K562 (cell line): Measurements from ENCODE around the gene GGTLC1. TPM values are rescaled to one million over a fixed set of nuclear protein-coding genes. Genes with fewer than 3 reads are reported as not detected.
"Not testable (repeated sequence)": the region's sequence is repeated elsewhere in the genome, so short reads cannot be mapped to it uniquely, and the experiment has no call there.

Experiments used
- ATAC-seq: fragments of 200-7000 bp; cut with Tn5 transposase; 3 replicates; pipeline ENCODE4 v1.9.1; 2020; ENCODE audit warnings: moderate library complexity
- BruUV-seq: library from RNA; stranded (reverse); fragments of 400-500 nt; replicated peaks from 2 replicates; lab custom pipeline; 2021; lab: Mats Ljungman, UMichigan
- CTCF ChIA-PET: fragments of 300-600 bp; formaldehyde crosslinking; extraction: SDS; loops from one replicate; lab custom pipeline; 2021; ENCODE audit warnings: low intra/inter-chr PET ratio; lab: Yijun Ruan, JAX
- POLR2A ChIA-PET: fragments of 300-600, 350-650 bp; sonication (Branson Sonifier 250); formaldehyde crosslinking; extraction: SDS; loops from one replicate; lab custom pipeline; 2021; ENCODE audit warnings: antibody characterized with exemption, inconsistent platforms; lab: Yijun Ruan, JAX
- DNase-seq, 4 experiments: peaks; one replicate each; pipeline versions ENCODE4 v3.0.0 to v3.0.0-alpha.2; 2011 to 2018; ENCODE audit warnings: low spot score in 3 of 4, mixed read lengths in 3 of 4; ENCODE audit errors: extremely low read depth in 1 of 4
- FAIRE-seq: peaks from 2 replicates; lab custom pipeline; 2011; peaks lifted over from hg19 to GRCh38; lab: Jason Lieb, UNC
- H2AFZ ChIP-seq: 2 replicates; pipeline ENCODE4 v1.6.0; 2011; ENCODE audit warnings: low read depth, low read length, control low read depth, inconsistent platforms
- H3K27ac ChIP-seq: fragments of 200-600 bp; 3 replicates; pipeline ENCODE4 v1.8.0; 2011; ENCODE audit warnings: low read depth, mild to moderate bottlenecking, control low read depth, inconsistent platforms, low read length, moderate library complexity, mixed read lengths; ENCODE audit errors: extremely low read depth
- H3K27me3 ChIP-seq, 2 experiments: fragments of 300-600 bp in 1 of 2; 2 replicates in 1 of 2; 3 replicates in 1 of 2; pipeline versions ENCODE4 v1.6.0 to v1.8.0; 2011; ENCODE audit warnings: inconsistent platforms in 2 of 2, low read length in 2 of 2, mild to moderate bottlenecking in 1 of 2, mixed read lengths in 1 of 2, moderate library complexity in 1 of 2; ENCODE audit not compliant: control insufficient read depth in 2 of 2, insufficient read depth in 2 of 2
- H3K36me3 ChIP-seq: fragments of 300-600 bp; 3 replicates; pipeline ENCODE4 v1.8.0; 2011; ENCODE audit warnings: mild to moderate bottlenecking, low read length, inconsistent platforms; ENCODE audit not compliant: control insufficient read depth, insufficient read depth
- H3K4me1 ChIP-seq, 2 experiments: fragments of 200-600 bp in 1 of 2; replicated peaks in 1 of 2; 2 replicates in 1 of 2; 3 replicates in 1 of 2; pipeline versions ENCODE4 v1.5.1 to v1.8.0; 2011; ENCODE audit warnings: inconsistent platforms in 2 of 2, low read length in 2 of 2, mild to moderate bottlenecking in 1 of 2, mixed read lengths in 1 of 2, moderate library complexity in 1 of 2; ENCODE audit not compliant: control insufficient read depth in 2 of 2, insufficient read depth in 2 of 2
- H3K4me2 ChIP-seq: 2 replicates; pipeline ENCODE4 v1.6.1; 2011; ENCODE audit warnings: low read length, control low read depth, inconsistent platforms, mixed read lengths; ENCODE audit not compliant: insufficient read depth
- H3K4me3 ChIP-seq: fragments of 200-600 bp; sonication (generic), shearing (Covaris generic); 2 replicates; pipeline ENCODE4 v1.5.1; 2016; ENCODE audit warnings: control low read depth, inconsistent platforms
- H3K79me2 ChIP-seq: fragments of 200-600 bp; 3 replicates; pipeline ENCODE4 v1.8.0; 2011; ENCODE audit warnings: low read length, inconsistent platforms; ENCODE audit not compliant: control insufficient read depth, insufficient read depth
- H3K9ac ChIP-seq, 2 experiments: 2 replicates each; pipeline versions ENCODE4 v1.6.0 to v1.6.1; 2011; ENCODE audit warnings: low read depth in 2 of 2, low read length in 2 of 2, control low read depth in 1 of 2, inconsistent platforms in 1 of 2, mild to moderate bottlenecking in 1 of 2, mixed read lengths in 1 of 2; ENCODE audit not compliant: insufficient read depth in 1 of 2
- H3K9me1 ChIP-seq: one replicate; pipeline ENCODE4 v1.6.0; 2011; ENCODE audit warnings: inconsistent platforms, mild to moderate bottlenecking, low read length, moderate library complexity; ENCODE audit not compliant: control insufficient read depth, insufficient read depth
- H3K9me3 ChIP-seq: replicated peaks from 2 replicates; pipeline ENCODE4 v1.5.1; 2011; ENCODE audit warnings: low read depth, low read length, inconsistent platforms; ENCODE audit not compliant: control insufficient read depth, insufficient read depth
- H4K20me1 ChIP-seq: replicated peaks from 2 replicates; pipeline ENCODE4 v1.6.1; 2011; ENCODE audit warnings: low read length, inconsistent platforms, mixed read lengths; ENCODE audit not compliant: control insufficient read depth, insufficient read depth
- CTCF ChIP-seq, 3 experiments: IDR thresholded peaks in 2 of 3; conservative IDR thresholded peaks in 1 of 3; 2 replicates each; pipeline ENCODE4 v1.5.1; 2011 to 2012; ENCODE audit warnings: low read length in 3 of 3, mild to moderate bottlenecking in 3 of 3, control low read depth in 2 of 3, improper control_type of control experiment in 1 of 3, inconsistent platforms in 1 of 3, low read depth in 1 of 3, mixed read lengths in 1 of 3, moderate library complexity in 1 of 3; ENCODE audit not compliant: insufficient read depth in 2 of 3
- FUS ChIP-seq: fragments of 200-400 bp; formaldehyde crosslinking; optimal IDR thresholded peaks from 2 replicates; pipeline ENCODE3; 2017; ENCODE audit warnings: low read depth, low read length
- SETDB1 ChIP-seq: IDR thresholded peaks from one replicate; pipeline ENCODE4 v1.6.1; 2012; ENCODE audit warnings: low read length, control low read depth, inconsistent platforms
- SPI1 ChIP-seq: IDR thresholded peaks from 2 replicates; pipeline ENCODE4 v1.6.1; 2011; ENCODE audit warnings: low read depth, low read length, control low read depth, borderline replicate concordance
- ZNF583 ChIP-seq: fragments of 250-450 bp; sonication (Bioruptor Pico); IDR thresholded peaks from 2 replicates; pipeline ENCODE4 v1.4.0; 2020
- ZNF830 ChIP-seq: fragments of 250-450 bp; sonication (Bioruptor Pico); IDR thresholded peaks from 2 replicates; pipeline ENCODE4 v1.5.0; 2021; ENCODE audit warnings: mild to moderate bottlenecking
- WGBS: fragments of 100-300 bp; shearing (Covaris generic); methylation state at CpG from one replicate; pipeline ENCODE4 v1.1.6; 2016; ENCODE audit warnings: low coverage, mixed read lengths; ENCODE audit not compliant: insufficient coverage; ENCODE audit errors: missing lambda C conversion rate; 5-methylcytosine and 5-hydroxymethylcytosine counted together
- in situ Hi-C: fragments of 300-500 bp; cut with MboI; formaldehyde crosslinking; loops from 4 replicates; pipeline ENCODE4 v1.15.0; 2018; ENCODE audit warnings: inconsistent platforms, mixed read lengths
- intact Hi-C: fragments of 100-400 bp; cut with micrococcal nuclease; formaldehyde crosslinking; loops from 2 replicates; pipeline ENCODE4 v1.14.2; 2022
- polyA plus RNA-seq, 8 experiments: library from polyadenylated mRNA; depleted of rRNA in 4 of 8; stranded (reverse) in 5 of 8; unstranded in 3 of 8; fragments of >200 nt; fragmentation: Nextera tagmentation in 2 of 8; fragmentation: Illumina TruSeq in 1 of 8; extraction: Ambion mirVana in 2 of 8; extraction: Trizol in 1 of 8; gene quantifications; 2 replicates each; pipeline versions ENCODE4 v1.2.1 to v1.2.3, GENCODE V29; 2011 to 2014; ENCODE audit warnings: inconsistent platforms in 1 of 8, missing spikeins in 1 of 8
- total RNA-seq, 7 experiments: library from RNA; depleted of rRNA in 6 of 7; stranded (reverse); fragments of >200 nt in 6 of 7; fragmentation: Illumina TruSeq in 2 of 7; extraction: Trizol in 2 of 7; gene quantifications; 2 replicates each; pipeline versions ENCODE4 v1.2.1 to v1.2.3, GENCODE V29; 2011 to 2021; ENCODE audit warnings: low replicate concordance in 1 of 7
- TF ChIP-seq, protein P1 (sequence below): fragments of 450-650 bp; IDR thresholded peaks from 2 replicates; pipeline ENCODE4 v1.6.1; 2014; ENCODE audit warnings: low read depth, mild to moderate bottlenecking, moderate library complexity, borderline replicate concordance

The GGTLC1 gene
- total and polyA plus RNA-seq, 9 of the 15 experiments (the other 6 are each of a cell fraction or from before 2014, with no cell fraction given) = not detected

- H3K9me3 ChIP-seq, H3K9ac ChIP-seq, H4K20me1 ChIP-seq, ATAC-seq, H3K4me3 ChIP-seq, H3K27me3 ChIP-seq, H2AFZ ChIP-seq, intact Hi-C loops: not testable (repeated sequence)
- 0 out of 6 replicates have a peak, but pooled peaks of 2 of the 3 experiments have one; percentile 8 to 13 for TF ChIP-seq CTCF (IDR thresholded peaks at IDR 0.05 in 2 of 3, conservative IDR thresholded peaks at IDR 0.05 in 1 of 3; ENCODE audit: insufficient read depth in 2 of 3, low read depth in 1 of 3, low read length in 3 of 3)
- peak; percentile 74 for TF ChIP-seq SPI1
- TF ChIP-seq, all 486 proteins: peak for 2; not testable (repeated sequence) for 484
- H3K27ac ChIP-seq, DNase-seq, in situ Hi-C loops, H3K79me2 ChIP-seq, H3K36me3 ChIP-seq, H3K4me2 ChIP-seq, H3K9me1 ChIP-seq, BruUV-seq, POLR2A ChIA-PET, FAIRE-seq, CTCF ChIA-PET, H3K4me1 ChIP-seq: not testable (repeated sequence)
- 0% methylated on average over 2 of the region's 6 CpGs for WGBS
Observed at GRCh38 chr20:23978457-23978856, 10.1 kb downstream of the GGTLC1 start.

DNA sequence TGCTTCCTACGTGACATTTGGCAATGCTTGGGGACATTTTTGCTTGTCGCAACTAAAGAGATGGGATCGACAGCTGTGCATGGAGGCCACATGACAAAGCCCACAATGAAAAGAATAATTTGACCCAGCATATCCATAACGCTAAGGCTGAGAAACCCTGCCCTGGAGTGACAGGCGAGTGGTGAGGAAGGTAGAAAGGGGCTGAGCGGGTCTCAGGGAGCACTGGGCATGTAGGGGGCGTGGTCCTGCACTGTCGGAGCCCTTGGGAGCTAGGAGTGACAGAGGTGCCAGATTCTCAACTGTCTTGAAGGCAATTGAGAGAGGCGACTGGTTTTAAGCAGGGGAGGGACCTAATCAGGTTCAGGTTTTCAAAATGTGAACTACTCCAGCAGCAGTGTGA, 13.6 kb downstream of the GGTLC1 start:
- H3K36me3 ChIP-seq = no peaks in the 10 kb centered on the region
- no peak overlapping the region for H3K4me2 ChIP-seq
- WGBS = 3% methylated on average over 7 of the region's 9 CpGs
- no peaks in the 10 kb centered on the region for H4K20me1 ChIP-seq
- no peak overlapping the region for H3K9ac ChIP-seq
- ATAC-seq = no peak
- FAIRE-seq = no peak
- H3K4me1 ChIP-seq = no peaks in the 10 kb centered on the region
- no peak overlapping the region for H3K27ac ChIP-seq
- ChIA-PET POLR2A (interaction anchor here (0.6 kb wide), 1 partner anchor 47 kb away, joined by 3 read pairs; no protein-coding TSS in a partner anchor), CTCF (no interaction called here)
- no peak overlapping the region for H3K4me3 ChIP-seq
- H3K9me3 ChIP-seq = no peaks in the 10 kb centered on the region
- BruUV-seq = no TSS peak
- intact Hi-C loops (no loop called here), in situ Hi-C loops (no loop called here)
- DNase-seq = no peak
- no peak overlapping the region for H2AFZ ChIP-seq
- H3K27me3 ChIP-seq = no peaks in the 10 kb centered on the region; a peak in 1 of 5 replicates
- no peaks in the 10 kb centered on the region for H3K79me2 ChIP-seq
- H3K9me1 ChIP-seq = no peaks in the 10 kb centered on the region
- TF ChIP-seq FUS (no peak), ZNF583 (CRISPR knock-in tag) (no peak), SETDB1 (no peak), ZNF830 (CRISPR knock-in tag) (no peak)
- TF ChIP-seq, protein P1, sequence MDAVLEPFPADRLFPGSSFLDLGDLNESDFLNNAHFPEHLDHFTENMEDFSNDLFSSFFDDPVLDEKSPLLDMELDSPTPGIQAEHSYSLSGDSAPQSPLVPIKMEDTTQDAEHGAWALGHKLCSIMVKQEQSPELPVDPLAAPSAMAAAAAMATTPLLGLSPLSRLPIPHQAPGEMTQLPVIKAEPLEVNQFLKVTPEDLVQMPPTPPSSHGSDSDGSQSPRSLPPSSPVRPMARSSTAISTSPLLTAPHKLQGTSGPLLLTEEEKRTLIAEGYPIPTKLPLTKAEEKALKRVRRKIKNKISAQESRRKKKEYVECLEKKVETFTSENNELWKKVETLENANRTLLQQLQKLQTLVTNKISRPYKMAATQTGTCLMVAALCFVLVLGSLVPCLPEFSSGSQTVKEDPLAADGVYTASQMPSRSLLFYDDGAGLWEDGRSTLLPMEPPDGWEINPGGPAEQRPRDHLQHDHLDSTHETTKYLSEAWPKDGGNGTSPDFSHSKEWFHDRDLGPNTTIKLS = no peak
